GM19395 (cell line): ENCODE results near the gene SMARCAL1.

Experiments
- ATAC-seq: cut with Tn5 transposase; IDR thresholded peaks from one replicate; pipeline ENCODE4 v1.9.1; 2021; ENCODE audit warnings: mild to moderate bottlenecking, moderate library complexity; ENCODE audit not compliant: unreplicated experiment

Gene SMARCAL1

DNA sequence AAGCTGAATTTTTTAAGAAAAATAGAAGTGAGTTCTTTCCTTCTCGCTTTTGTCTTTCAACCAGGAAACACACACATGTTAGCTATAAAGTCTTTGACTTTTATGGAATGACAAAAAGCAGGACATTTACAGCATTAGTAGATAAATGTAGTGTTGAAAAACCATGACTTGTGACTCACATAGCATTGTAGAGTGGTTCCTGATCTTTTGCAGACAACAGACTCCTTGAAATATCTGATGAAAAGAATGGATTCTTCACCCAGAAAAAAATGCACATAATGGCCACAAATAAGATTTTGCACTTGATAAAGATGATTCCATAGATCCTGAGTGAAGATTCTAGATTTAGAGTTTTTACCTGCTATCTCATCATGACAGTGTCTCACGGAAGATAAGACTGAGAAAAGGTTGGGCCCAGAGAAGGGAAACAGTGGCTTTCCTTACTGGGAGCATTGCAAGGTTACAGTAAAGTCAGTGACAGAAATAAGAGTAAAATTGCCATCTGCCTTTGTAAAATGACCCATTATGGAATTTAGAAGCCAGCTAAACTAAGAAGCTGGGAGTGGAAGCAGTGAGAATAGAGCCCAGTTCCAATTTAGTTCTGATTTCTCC, 14.0 kb downstream of the SMARCAL1 start:
- no peak for ATAC-seq

- ATAC-seq = no peak
Observed at GRCh38 chr2:216426938-216427337, 14.7 kb downstream of the SMARCAL1 start.

- no peak for ATAC-seq
Observed at GRCh38 chr2:216428618-216429350, 16.5 kb downstream of the SMARCAL1 start.

DNA sequence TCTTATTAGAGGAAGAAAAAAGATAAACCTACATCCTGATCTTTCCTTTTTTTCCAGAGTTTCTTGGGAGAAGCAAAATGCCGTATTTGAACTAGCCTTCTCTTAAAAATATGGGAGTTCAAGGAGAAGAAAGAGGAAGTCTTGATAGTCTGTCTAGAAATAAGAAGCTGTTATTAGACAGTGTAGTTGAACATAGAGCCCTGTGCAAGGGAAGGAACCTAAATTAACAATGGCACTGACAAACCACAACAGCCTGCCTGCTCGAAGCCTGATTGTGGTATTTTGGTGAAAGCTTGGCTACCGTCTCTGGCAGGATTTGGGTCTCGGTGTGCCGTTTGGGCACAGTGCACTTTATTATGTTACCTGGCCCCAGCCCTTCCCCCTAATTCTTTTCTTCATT, 17.1 kb downstream of the SMARCAL1 start:
- no peak for ATAC-seq

- ATAC-seq = no peak
Observed at GRCh38 chr2:216430811-216431530, 18.7 kb downstream of the SMARCAL1 start.

GRCh38 chr2:216431531-216431856, 19.2 kb downstream of the SMARCAL1 start:
- no peak for ATAC-seq

GRCh38 chr2:216436383-216436782, 24.1 kb downstream of the SMARCAL1 start:
- ATAC-seq = no peak

DNA sequence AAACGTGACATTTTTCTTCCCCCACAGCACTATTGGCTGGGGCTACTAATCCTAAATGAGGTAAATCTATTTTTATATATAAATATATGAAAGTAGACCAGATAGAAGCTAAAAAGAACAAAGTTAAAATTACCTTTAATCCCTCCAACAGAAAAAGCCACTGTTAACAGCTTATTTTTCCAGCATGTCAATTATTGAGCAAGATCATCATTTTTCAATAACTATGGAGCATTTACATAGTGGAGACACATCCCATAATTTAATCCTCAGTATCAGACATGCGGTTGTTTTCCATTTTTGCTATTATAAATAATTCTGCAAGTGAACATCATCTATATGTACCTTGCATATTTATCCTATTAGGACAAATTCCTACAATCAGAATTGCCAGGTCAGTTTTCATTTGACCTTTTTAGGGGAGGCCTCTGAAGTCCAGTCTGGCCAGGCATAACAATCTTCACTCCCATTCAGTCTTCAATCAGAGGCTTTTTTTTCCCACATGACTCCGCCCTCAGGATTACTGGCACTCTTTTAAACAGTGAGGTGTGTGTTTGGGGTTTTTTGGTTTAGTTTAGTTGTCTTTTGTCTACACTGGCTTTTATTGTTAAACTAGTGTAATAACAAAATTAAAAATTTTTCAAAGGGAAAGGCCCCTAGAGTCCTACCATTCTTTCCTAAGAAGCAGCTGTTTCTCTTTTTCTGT, 29.2 kb downstream of the SMARCAL1 start:
- no peak for ATAC-seq

- ATAC-seq = no peak
Observed at GRCh38 chr2:216445501-216445900, 33.2 kb downstream of the SMARCAL1 start.

DNA sequence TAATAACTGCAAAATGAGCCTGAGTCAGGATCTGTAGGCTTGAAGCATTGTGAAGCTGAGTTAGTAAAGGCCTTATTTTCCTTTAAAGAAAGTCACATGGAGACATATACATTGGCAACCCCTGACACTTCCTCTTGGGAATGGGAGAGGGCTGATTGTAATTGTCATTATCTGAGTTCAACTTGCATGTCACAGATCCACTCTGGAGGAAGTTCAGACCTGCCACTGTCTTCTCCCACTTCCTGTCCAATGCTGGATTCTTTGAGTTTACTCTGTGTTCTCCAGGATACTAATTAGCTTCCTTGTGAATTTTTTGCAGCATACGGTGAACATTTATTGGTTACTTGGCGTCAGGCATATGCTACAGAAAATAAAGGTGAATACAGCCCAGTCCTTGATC, 34.1 kb downstream of the SMARCAL1 start:
- no peak for ATAC-seq

GRCh38 chr2:216447293-216447692, 35.0 kb downstream of the SMARCAL1 start:
- ATAC-seq = no peak

DNA sequence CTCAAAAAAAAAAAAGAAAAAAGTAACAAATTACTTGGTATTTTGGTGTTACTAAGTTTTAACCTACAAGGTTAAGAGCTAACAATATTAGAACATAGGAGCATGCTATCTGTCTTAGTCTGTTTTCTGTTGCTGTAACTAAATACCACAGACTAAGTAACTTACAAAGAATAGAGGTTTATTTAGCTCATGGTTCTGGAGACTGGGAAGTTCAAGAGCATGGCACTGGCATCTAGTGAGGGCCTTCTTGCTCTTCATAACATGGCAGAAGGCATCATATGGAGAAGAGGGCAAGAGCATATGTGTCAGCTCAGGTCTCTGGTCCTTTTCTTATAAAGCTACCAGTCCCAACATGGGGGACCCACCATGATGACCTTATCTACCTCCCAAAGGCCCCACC, 36.5 kb downstream of the SMARCAL1 start:
- ATAC-seq = no peak

GRCh38 chr2:216450346-216450745, 38.1 kb downstream of the SMARCAL1 start:
- ATAC-seq = no peak

DNA sequence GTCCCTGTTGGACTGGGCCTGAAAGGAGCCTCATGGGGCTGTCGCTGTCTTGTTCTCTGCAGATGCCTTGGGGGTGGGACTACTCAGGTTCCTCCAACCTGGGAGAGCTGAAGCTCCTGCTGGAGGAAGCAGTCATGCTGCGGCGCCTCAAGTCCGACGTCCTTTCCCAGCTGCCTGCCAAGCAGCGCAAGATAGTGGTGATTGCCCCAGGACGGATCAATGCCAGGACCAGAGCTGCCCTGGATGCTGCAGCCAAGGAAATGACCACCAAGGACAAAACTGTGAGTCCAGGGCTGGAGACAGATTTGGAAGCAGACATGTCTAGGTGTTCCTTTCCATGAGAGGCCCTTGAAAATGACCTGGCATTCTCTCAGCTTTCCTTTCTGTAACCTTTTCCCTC, 38.5 kb downstream of the SMARCAL1 start:
- ATAC-seq = no peak

DNA sequence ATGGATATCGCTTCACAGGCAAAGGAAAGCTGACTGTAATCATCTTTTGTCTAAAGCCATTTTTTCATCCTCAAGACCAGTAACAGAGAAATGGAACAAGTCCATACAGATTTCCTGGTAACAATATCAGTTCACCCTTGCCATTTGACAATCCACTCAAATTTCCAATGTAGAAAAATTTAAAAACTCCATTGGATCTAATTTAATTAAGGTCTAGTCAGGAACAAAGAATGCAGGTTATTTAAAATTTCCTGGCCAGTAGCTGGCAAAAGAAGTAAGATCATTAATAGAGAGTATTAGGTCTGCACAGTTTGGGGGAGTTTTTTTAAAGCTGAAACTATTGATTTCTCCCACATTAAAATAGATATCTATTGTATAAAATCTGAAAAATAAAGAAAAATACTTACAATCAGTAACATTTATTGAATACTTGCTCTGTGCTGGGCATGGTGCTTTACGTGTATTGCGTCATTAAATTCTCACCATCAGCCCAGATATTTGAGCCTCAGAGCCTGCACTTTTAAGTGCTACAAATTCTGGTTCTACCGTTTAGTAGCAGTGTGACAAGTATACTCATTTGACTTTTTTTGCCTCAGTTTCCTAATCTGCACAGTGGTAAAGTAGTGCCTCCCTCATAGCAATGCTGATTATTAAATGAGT, 41.8 kb downstream of the SMARCAL1 start:
- no peak for ATAC-seq

DNA sequence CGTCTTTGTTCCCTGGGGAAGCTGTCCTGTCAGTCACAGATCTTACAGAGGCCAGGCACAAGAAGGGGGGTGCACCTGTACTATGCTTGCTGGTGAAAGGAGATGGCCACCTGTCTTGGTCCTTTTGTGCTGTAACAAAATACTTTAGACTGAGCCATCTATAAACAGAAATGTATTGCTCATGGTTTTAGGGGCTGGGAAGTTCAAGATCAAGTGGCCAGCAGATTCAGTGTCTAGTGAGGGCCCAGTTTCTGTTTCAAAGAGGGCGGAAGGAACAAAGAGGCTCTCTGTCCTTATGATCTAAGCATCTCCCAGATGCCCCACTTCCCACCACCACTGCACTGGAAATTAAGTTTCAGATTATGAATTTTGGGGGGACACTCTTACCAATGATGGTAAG, 50.9 kb downstream of the SMARCAL1 start:
- no peak for ATAC-seq

- no peak for ATAC-seq
Observed at GRCh38 chr2:216464104-216464720, 51.9 kb downstream of the SMARCAL1 start.

DNA sequence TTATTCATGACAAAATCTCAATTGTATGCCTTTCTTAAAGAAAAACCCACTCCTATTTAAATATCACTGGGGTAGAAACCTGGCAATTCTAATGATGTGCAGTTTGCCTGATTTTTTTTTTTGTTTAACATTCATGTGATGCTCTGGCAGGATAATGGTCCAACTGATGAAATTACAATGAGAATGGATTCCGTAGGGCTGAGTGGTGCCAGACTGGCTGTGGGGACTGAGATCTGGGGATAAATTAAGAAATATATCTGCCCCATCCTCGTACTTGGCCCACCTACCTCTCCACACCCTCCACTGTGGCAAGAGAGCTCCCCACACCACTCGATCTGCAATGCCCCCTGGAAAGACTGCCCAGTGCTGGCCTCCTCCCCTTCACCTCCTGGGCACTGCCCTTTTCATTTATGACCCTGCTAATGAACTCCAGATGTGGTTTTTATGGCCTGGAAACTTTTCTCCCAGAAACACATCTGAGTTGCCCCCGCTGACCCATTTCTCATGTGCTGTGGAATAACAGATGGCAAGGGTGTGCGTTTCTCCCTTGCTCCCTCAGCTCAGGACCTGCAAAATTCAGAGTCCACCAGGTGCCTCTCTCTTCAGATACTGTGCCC, 53.4 kb downstream of the SMARCAL1 start:
- no peak for ATAC-seq

DNA sequence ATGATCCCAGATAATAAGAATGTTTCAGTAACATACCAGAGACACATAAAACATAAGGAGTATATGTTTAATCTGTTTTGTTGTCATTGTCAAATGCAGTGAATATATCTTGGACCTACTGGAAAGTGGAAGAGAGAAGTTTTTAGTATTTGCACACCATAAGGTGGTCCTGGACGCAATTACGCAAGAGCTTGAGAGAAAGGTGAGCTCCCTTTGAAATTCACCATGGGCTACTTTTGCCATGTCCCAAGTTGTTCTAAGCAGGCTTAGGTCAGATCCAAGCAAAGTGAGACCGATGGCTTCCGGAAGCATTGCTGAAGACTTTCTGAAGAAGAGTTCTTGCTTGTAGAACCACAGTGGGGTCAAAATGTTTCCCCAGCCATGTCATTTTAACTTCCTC, 55.6 kb downstream of the SMARCAL1 start:
- no peak for ATAC-seq

DNA sequence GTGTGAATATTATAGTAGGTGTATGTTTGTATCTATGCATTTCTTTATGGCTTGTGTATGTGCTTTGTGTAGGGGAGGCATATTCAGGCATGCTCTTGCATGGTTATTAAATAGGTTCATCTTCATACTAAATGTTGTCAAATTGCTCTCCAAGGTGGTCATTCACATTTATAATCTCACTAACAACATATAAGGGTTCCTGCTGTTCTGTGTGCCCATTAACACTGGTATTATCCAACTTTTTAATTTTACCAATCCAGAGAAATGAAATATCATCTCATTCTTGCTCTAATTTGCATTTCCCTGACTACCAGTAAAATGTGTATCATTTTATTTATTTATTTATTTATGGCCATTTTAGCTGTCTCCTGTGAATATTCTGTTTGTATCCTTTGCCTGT, 57.4 kb downstream of the SMARCAL1 start:
- no peak for ATAC-seq
